Heart left ventricle (tissue), 16 donors: ENCODE results near the gene LFNG. TPM values are rescaled to one million over a fixed set of nuclear protein-coding genes. Genes with fewer than 3 reads are reported as not detected.
"Not testable (repeated sequence)": the region's sequence is repeated elsewhere in the genome, so short reads cannot be mapped to it uniquely, and the experiment has no call there.

Experiments used
- ATAC-seq, 4 donors: fragments of 200-7000 bp; cut with Tn5 transposase; one replicate each; pipeline ENCODE4 v1.9.1; 2020 to 2022; ENCODE audit warnings: moderate library complexity in 4 of 4, mild to moderate bottlenecking in 3 of 4, moderate number of reproducible peaks in 1 of 4
- DNase-seq, 5 donors: peaks; one replicate each; pipeline ENCODE4 v3.0.0-alpha.2; 2020
- H3K27ac ChIP-seq, 12 donors: fragments of 200-600 bp; sonication (generic) in 4 of 12; one replicate each; pipeline versions ENCODE4 v1.5.0 to v1.8.0; 2016 to 2022; ENCODE audit warnings: mild to moderate bottlenecking in 2 of 12
- H3K27me3 ChIP-seq, 9 donors: fragments of 200-600 bp; sonication (generic) in 2 of 9; one replicate each; pipeline versions ENCODE4 v1.5.1 to v1.8.0; 2016 to 2022; ENCODE audit warnings: mild to moderate bottlenecking in 3 of 9
- H3K36me3 ChIP-seq, 9 donors: fragments of 200-600 bp; sonication (generic) in 2 of 9; one replicate each; pipeline versions ENCODE4 v1.5.0 to v1.8.0; 2018 to 2022; ENCODE audit warnings: mild to moderate bottlenecking in 2 of 9
- H3K4me1 ChIP-seq, 12 donors: fragments of 200-600 bp; sonication (generic) in 4 of 12; one replicate each; pipeline versions ENCODE4 v1.5.0 to v1.8.0; 2016 to 2022; ENCODE audit warnings: mild to moderate bottlenecking in 3 of 12
- H3K4me3 ChIP-seq, 12 donors: fragments of 200-600 bp; sonication (generic) in 4 of 12; one replicate each; pipeline versions ENCODE4 v1.5.0 to v1.8.0; 2017 to 2022; ENCODE audit warnings: mild to moderate bottlenecking in 9 of 12, moderate library complexity in 4 of 12
- H3K9me3 ChIP-seq, 12 donors: fragments of 200-600 bp; sonication (generic) in 4 of 12; one replicate each; pipeline versions ENCODE4 v1.5.0 to v1.8.0; 2016 to 2022; ENCODE audit warnings: mild to moderate bottlenecking in 1 of 12
- CTCF ChIP-seq, 12 donors: fragments of 200-600 bp; sonication (generic) in 4 of 12; IDR thresholded peaks; one replicate each; pipeline versions ENCODE4 v1.5.0 to v1.8.0; 2018 to 2022; ENCODE audit warnings: antibody characterized with exemption in 12 of 12, mild to moderate bottlenecking in 5 of 12
- POLR2A ChIP-seq, 2 donors: fragments of 450-650 bp; IDR thresholded peaks; one replicate each; pipeline ENCODE4 v1.6.1; 2017; ENCODE audit warnings: antibody characterized with exemption in 2 of 2, mild to moderate bottlenecking in 2 of 2, moderate library complexity in 2 of 2
- WGBS, 4 donors: extraction: QIAGEN DNeasy Blood & Tissue Kit in 2 of 4; methylation state at CpG; one replicate each; pipeline versions ENCODE4 v1.1.5 to v1.1.7; 2013 to 2018; 5-methylcytosine and 5-hydroxymethylcytosine counted together
- intact Hi-C, 10 donors: fragments of 100-400 bp; cut with DNase I; formaldehyde crosslinking; loops; one replicate each; pipeline versions ENCODE4 v1.11.1 to v1.14.2; 2022
- polyA plus RNA-seq, 2 donors: library from polyadenylated mRNA; stranded (reverse); fragments of 200-250 nt; gene quantifications; one replicate each; pipeline ENCODE4 v1.2.3, GENCODE V29; 2013
- total RNA-seq, 9 donors: library from RNA; depleted of rRNA in 2 of 9; stranded (reverse); fragments of >200 nt in 2 of 9; fragmentation: NEBNext Ultra II Directional in 3 of 9; extraction: Animal tissue kit (Norgen Biotek cat#: 25700) in 3 of 9; gene quantifications; one replicate each; pipeline versions ENCODE4 v1.1.0 to v1.2.4, GENCODE V29; 2016 to 2023
- donor health status: ischemic (EF 13 %, LVEDD 7.1; RV severe dilation, severe dysfunction).
- donor health status: healthy with polysubstance abuse.
- donor health status: DM: no; HTN: yes; CAD: no.
- donor health status: DM: no; HTN: no; CAD: no.
- donor health status: ischemic (EF 25% LVEDD 6.9; RV normal size, moderate dysfunction).
- donor health status: ischemic (EF 25% LVEDD 5.7; RV mildly dilated, moderate dysfunction).
- donor health status: healthy.
- donor health status: DM: yes; HTN: yes; CAD: no.
- donor health status: ischemic (EF 35%, LVEDD 5.7; RV mildly dilated, moderate dysfunction).
- donor health status: nonischemic (EF 11% LVEDD 7.7; RV severe dilation, severe dysfunction).
- donor health status: DM: yes; HTN: yes; CAD: no.
- donor health status: PGD.
- donor health status: ischemic (EF 29% LVEDD 5.4; RV normal size, mild dysfunction).
- donor health status: nonischemic (EF 23%, LVEDD 6.1; RV moderate dilation, normal function).

LFNG gene
- total and polyA plus RNA-seq, 11 donors: 3.1 to 22.8 (median 7.6) TPM

GRCh38 chr7:2534214-2534613, 14.6 kb downstream of the LFNG start:
- WGBS, 4 donors: 92 to 93% methylated on average over 18 to 27 of the region's 34 CpGs; no CpG with 5 or more reads in 2 of the 4 donors
- H3K27ac ChIP-seq, intact Hi-C loops, DNase-seq, H3K4me3 ChIP-seq, ATAC-seq, H3K9me3 ChIP-seq, H3K27me3 ChIP-seq: not testable (repeated sequence)
- Histone ChIP-seq H3K4me1 (peaks cover 0 to 25% (median 18%) of the 10 kb centered on the region in 12 donors), H3K36me3 (peaks cover 0 to 18% (median 15%) of the 10 kb centered on the region in 9 donors)

- H3K4me3 ChIP-seq, H3K27me3 ChIP-seq, intact Hi-C loops, H3K9me3 ChIP-seq, H3K27ac ChIP-seq, H3K4me1 ChIP-seq: not testable (repeated sequence)
- 67 to 80% (median 76%) methylated on average over 2 to 19 of the region's 19 CpGs for WGBS, 4 donors
- H3K36me3 ChIP-seq: peaks cover 0 to 35% (median 29%) of the 10 kb centered on the region in 9 donors
- DNase-seq (peak in 3 of 5 donors; percentile 9 to 52 (median 20)), ATAC-seq (peak in 1 of 4 donors; percentile 6)
These were observed 16.5 kb downstream of the LFNG start for GRCh38 chr7:2535872-2536627.

GRCh38 chr7:2537981-2538851, 18.6 kb downstream of the LFNG start:
- Histone ChIP-seq H3K27ac (no peak overlapping the region), H3K36me3 (peaks cover 0 to 57% (median 49%) of the 10 kb centered on the region in 9 donors), H3K4me1 (no peaks in the 10 kb centered on the region), H3K27me3 (no peaks in the 10 kb centered on the region), H3K4me3 (no peak overlapping the region), H3K9me3 (no peaks in the 10 kb centered on the region)
- intact Hi-C loops: no loop called here
- WGBS, 4 donors: 83 to 91% (median 90%) methylated on average over 13 to 47 of the region's 47 CpGs
- TF ChIP-seq POLR2A (IDR thresholded peaks at IDR 0.05) (no peak), CTCF (IDR thresholded peaks at IDR 0.05) (no peak)
- DNase-seq (peak in 3 of 5 donors; percentile 10 to 59 (median 20)), ATAC-seq (peak in 2 of 4 donors; percentile 8 to 9)

- no peaks in the 10 kb centered on the region for H3K27me3 ChIP-seq
- H3K9me3 ChIP-seq: no peaks in the 10 kb centered on the region
- intact Hi-C loops: no loop called here
- TF ChIP-seq POLR2A (IDR thresholded peaks at IDR 0.05): no peak
- ATAC-seq (peak in 1 of 4 donors; percentile 3), DNase-seq (peak in 3 of 5 donors; percentile 8 to 64 (median 18))
- no peaks in the 10 kb centered on the region for H3K4me1 ChIP-seq
- 92 to 94% (median 93%) methylated on average over 14 to 32 of the region's 32 CpGs for WGBS, 4 donors
- peaks cover 0 to 66% (median 59%) of the 10 kb centered on the region in 9 donors for H3K36me3 ChIP-seq
- H3K27ac ChIP-seq: no peak overlapping the region
- H3K4me3 ChIP-seq: no peak overlapping the region
These were observed 19.7 kb downstream of the LFNG start for GRCh38 chr7:2539031-2539911.

- no peak overlapping the region for H3K27ac ChIP-seq
- H3K27me3 ChIP-seq: no peaks in the 10 kb centered on the region
- DNase-seq: peak in 1 of 5 donors; percentile 14
- no peaks in the 10 kb centered on the region for H3K4me1 ChIP-seq
- no peak for ATAC-seq
- TF ChIP-seq POLR2A (IDR thresholded peaks at IDR 0.05): no peak
- TF ChIP-seq CTCF (IDR thresholded peaks at IDR 0.05): no peak
- no peaks in the 10 kb centered on the region for H3K9me3 ChIP-seq
- peaks cover 0 to 74% (median 66%) of the 10 kb centered on the region in 9 donors for H3K36me3 ChIP-seq
- no peak overlapping the region for H3K4me3 ChIP-seq
- intact Hi-C loops: no loop called here
- 93 to 97% (median 96%) methylated on average over 6 to 7 of the region's 7 CpGs for WGBS, 4 donors
These were observed 20.6 kb downstream of the LFNG start for GRCh38 chr7:2540133-2540532.
